Activated gamma-delta T cell treated with Interleukin-2 at 50 U/mL for 16 hours (primary cell): ENCODE data around the gene ANKMY1.
A peak's percentile ranks its signal among the peaks of the same experiment; 100 is the strongest.

Source experiments
- DNase-seq: peaks from one replicate; pipeline ENCODE4 v3.0.0-alpha.2; 2020

The ANKMY1 gene

DNA sequence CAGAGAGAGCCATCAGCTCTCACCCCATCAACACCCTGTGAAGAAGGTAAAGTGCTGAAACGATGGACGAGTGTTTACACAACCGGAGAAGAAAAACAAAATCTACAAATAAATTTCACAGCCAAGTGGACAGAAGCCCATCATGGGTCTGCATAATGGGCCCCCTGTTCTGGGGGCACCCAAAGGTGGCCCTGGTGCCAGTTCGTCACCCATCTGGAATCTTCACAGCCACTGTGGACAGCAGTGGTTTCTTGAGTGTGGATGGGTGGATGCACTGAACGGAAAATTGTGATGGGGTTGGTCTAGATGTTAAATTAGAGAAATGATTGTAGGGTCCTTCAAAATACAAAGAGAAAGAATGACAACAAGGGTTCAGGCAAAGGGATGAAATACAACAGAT lies 38.8 kb downstream of the ANKMY1 start:
- no peak for DNase-seq

DNA sequence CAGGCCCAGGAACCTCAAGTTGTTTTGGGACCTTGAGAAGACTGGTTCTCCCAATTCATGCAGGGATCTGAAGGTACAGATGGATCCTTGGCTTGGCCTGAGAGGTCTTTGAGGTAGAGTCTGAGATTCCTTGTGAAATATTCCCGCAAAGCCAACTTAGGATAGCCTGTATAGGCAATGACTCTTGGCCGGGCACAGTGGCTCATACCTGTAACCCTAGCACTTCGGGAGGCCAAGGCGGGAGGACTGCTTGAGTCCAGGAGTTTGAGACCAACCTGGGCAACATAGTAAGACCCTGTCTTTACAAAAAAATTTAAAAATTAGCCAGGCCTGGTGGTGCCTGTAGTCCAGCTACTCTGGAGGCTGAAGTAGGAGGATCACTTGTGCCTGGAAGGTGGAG lies 40.4 kb downstream of the ANKMY1 start:
- no peak for DNase-seq

DNA sequence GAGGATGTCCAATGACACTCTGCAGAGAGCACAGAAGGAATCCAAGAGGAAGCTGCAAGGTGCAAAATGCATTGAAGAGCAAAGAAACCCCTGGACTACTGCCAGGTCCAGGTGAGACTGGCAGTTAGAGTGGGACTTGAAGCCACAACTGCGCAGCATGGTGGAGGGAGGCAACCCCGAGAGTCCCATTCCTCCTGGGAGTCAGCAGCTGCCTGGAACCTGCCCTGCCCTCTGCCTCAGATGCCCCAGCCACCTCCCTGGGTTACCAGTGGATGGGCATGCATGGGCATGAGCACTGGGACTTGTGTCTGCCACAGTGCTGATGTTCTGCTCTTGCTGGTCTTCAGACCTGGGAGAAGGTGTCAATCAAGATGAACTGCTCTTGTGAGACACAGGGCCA lies 43.2 kb downstream of the ANKMY1 start:
- no peak for DNase-seq

DNA sequence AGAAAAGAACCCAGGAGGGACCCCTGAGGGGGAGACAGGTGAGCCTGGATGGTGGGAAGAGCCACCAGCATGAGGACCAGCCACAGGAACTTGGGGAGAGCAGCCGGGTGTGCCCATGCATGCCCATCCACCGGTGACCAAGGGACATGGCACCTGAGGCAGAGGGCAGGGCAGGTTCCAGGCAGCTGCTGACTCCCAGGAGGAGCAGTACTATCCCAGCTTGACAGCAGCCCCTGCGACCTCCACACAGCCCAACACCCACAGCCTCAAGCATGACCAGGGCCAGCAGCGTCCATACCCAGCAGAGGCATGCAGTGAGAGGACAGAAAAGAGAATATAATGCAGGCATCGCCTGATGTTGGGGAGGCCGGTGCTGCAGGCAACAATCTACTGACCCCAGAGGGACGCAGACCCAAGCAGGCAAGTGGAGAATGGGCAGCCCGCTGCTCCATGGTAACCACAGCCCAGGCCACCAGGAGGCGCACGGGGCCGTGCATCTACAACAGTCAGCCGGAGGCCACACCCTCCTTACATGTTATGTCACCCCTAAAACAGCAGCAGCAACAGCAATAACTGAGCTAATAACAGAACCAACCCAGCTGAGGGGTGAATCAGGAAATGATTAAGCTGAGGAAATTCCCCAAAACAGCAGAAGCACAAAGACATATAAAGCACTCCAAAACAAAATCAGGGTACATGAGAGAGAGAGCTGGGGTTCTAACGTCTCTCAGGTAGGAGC lies 44.1 kb downstream of the ANKMY1 start:
- peak; percentile 82 for DNase-seq

DNA sequence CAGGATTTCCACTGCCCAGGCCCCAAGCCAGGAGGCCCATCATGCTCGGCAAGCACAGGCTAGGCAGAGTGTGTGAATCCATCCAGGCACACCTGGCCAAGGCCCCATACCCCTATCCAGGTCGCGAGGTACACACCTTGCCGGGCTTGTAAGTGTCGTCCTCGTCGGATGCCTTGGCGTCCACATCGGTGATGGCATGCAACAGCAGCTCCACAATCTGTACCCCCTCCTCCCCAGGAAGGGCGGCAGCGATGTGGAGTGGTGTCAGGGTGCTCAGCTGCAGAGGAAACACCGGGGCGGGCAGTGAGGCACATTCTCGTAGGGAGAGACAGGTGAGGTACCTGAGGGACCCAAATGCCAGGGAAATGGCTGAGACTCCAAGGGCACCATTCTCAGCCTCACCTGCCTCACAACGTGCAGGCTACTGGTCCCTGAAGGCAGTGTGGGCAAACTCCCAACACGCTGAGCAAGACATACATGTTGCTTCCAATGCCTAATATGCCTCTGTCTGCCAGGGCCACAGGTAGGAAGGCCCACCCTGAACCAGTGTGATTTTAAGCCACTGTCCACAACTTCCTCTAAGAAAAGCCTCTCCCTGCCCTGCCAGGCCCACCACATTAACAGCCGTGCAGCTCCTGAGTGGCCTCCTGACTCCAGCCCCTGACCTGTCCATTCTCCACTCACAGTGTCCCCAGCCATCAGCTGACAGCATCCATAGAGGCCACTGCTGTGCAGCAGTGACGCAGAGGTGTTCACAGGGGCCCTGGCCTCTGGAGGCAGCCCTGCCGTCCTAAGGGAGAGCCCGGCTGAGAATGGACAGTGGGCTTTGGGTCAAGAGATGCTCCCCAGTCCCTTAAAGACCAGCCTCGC lies 44.9 kb downstream of the ANKMY1 start:
- DNase-seq: no peak

DNA sequence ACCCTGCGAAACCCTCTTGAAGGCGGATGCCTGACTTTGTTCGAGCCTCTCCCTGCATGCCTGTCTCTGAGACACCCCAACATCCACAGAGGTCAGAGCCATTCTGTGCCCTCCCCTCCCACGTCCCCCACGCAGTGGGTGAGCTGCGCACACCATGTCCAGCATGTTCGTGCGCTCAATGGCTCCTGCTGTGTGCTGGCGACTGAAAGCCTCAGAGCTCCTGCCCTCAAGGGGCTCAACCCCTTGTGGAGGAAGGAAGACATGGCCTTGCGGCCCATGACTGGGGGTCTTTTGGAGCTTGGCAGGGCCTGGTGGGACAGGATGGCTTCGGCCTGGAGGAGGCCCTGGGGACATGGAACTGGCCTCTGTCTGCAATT lies 45.7 kb downstream of the ANKMY1 start:
- no peak for DNase-seq

DNA sequence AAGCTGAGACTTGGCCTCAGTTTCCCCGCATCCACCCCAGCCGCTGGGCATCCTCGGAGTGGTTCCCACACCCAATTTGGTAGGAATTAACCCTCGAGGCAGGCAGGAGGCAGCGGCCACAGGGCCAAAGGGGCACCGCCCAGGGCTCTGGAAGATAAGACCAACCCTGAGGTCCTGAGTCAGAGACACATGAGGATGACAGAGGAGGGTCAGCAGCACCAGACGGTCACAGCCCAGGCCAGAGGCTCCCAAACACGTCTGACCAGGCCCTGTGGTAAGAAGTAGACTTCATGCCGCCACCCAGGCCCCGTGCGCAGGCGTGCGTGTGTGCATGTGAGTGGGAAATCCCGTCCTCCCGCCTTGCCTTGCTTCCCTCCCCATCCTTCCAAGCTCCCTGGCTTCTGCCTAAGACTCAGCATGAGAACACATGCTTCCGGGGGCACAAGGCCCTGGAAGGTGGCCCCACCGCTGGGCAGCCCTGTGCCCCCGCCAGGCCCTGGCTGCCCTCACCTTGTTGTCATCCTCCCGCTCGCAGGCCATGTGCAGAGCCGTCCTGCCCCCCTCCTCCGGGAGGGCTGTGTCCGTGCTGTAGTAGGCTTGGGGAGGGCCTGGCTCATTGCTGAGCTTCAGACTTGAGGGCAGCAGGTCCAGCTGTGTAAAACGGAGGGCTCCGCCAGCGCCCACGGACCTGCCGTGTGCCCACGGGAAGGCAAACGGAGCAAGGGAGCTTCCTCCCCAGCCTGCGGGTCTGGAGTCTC lies 46.3 kb downstream of the ANKMY1 start:
- DNase-seq: no peak

DNA sequence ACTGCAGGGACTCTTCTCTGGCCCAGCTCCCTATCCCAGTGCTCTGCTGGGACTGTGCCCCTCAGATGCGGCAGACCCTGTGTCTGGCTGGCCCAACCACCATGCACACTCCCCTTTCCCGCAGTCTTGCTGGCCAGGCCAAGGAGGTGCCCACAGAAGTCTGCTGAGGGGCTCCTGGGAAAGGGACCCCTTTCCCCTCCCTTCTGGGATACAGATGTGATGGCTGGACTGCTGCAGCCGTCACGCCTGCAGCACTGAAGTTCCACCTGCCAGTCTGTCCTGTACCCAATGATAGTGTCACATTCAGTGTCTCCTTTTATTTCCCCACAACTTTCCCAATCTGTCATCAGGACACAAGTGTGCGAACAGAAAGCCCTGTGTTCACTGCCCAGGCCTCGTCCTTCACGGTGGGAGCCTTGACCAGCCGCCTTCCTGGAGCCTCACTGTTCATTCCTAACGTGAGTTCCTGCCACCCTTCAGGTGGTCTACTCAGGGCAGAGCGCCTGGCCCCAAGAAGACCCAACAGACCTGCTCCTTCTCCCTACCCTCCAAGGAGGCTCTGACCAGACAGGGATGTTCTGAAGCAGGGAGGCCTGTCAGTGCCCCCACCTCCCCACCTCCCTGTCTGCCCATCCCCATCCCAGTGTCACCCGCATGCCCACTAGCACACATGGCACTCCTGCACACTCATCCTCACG lies 47.1 kb downstream of the ANKMY1 start:
- no peak for DNase-seq

DNA sequence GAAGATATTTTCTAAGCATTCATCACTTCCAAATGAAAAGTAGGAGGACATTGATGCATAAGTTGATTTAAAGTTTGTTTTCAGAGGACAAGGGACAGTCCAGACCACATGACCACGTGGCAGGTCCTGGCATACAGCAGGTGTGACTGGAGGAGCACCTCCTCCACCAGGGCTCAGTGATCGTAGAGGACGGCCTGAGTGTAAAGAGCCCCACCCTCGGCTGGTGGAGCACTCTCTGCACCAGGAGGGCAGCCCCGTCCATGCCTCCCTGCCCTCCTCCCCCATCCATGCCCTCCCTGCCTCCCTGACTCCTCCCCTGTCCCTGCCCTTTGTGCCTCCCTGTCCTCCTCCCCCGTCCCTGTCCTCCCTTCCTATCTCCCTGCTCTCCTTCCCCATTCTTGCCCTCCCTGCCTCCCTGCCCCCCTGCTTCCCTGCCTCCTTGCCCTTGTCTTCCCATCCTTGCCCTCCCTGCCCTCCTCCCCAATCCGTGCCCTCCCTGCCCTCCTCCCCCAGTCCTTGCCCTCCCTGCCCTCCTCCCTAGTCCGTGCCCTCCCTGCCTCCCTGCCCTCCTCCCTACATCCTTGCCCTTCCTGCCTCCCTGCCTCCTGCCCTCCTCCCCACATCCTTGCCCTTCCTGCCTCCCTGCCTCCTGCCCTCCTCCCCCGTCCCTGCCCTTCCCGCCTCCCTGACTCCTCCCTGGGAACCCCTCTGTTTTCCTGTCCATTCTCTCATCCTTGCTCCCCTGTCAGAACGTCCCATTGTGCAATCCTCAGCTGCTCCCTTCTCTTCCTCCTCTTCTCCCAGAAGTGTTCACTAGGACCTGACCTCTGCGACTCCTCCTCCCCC lies 47.9 kb downstream of the ANKMY1 start:
- no peak for DNase-seq

DNA sequence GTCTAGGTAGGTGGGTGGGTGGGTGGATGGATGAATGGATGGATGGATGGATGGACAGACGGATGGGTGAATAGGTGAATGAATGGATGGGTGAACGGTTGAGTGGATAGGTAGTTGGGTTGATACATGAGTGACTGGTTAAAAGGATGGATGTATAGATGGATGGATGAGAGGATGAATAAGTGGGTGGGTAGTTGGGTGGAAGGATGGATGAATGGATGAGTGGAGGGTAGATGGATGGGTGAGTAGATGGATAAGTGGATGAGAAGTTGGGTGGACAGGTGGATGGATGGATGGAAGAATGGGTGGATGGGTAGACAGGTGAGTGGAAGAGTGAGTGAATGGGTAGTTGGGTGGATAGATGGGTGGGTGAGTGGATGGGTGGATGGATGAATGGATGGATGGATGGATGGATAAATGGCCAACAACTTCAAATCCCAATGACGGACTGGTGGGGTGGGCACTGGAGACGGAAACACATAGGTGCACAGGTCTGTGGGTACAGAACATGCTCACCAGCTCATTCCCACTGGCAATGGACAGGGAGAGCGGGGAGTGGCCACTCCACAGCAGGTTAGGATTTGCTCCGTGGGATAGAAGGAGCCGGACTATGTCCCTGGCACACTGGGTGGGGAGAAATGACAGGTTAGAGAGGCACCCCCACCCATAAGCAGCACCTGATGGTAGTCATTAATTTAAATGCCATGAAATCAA lies 48.8 kb downstream of the ANKMY1 start:
- DNase-seq: no peak

DNA sequence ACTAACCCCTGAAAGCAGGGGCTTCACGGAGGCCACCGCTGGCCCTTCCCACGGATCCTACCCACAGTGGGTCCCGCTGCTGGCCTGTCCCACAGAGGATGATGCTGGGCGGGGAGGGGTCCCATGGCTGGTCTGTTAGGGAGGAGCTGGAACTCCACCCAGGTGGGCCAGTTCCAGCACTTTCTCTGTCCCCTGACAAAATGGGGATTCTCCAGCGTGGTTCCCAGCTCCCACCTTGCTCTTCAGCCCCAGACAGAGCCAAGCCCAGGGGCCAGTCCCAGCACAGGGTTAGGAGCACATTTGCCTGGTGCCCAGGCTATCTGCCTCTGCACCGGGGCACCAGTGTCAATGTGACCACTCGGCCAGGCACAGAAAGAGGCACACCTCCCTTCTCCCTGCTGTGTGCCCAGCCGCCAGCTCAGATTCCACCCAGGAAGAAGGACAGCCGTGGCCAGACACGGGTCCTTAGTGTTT lies 50.0 kb downstream of the ANKMY1 start:
- no peak for DNase-seq

DNA sequence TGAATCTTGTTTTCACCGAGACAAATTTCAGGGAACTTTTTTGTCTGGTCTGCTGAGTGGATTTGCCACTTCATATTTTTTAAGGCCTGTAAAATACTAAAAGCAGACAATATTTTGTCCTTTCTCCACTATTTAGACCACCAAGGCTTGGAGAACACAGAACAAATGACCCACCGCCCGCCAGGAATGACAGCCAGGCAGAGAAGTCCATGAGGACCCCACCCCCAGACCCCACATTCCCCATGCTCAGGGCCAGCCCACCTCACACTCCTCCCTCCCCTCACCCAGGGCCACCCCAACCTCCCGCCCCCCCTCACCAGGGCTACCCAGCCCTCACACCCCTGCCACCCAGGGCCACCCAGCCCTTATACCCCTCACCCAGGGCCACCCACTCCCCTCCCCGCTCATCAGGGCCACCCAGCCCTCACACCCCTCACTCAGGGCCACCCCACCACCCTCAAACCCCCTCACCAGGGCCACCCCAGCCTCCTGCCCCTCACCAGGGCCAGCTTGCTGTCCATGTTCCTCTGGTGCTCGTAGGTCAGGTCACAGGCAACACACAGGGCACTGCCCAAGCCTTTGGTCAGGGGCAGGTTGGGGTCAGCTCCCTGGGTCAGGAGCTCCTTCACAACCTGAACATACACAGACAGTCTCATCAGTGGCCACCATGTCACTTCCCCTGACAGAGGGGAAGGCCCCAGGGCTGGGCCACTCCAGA lies 50.6 kb downstream of the ANKMY1 start:
- no peak for DNase-seq

DNA sequence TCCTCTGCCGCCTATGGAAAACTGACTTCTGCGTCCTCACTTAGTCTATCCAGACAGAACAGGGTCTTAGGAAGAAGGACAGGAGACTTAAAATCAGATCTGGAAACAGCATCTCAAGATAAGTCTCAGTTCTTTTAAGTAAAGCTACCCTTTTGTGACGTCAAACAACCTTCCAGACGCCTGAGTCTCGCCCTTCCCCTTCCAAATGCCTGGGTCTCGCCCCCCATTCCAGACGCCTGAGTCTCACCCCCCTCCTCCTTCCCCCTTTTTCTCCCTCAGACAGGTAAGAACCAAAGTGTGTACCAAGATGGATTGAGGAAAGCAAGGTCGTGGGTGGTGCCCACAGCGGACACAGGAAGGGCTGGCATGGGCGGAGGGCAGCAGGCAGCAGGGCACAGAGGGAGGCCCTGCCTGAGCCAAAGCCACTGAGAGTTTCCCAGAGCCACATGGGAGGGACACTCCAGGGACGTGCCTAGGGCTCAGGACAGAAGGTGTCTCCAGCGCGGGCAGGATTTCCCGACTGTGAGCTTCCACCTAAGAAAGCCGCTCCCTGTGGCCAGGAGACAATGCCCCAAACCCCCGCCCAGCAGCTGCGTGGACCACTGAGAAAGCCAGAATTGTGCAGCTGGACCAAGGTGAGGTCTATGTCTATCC lies 51.3 kb downstream of the ANKMY1 start:
- no peak for DNase-seq

DNA sequence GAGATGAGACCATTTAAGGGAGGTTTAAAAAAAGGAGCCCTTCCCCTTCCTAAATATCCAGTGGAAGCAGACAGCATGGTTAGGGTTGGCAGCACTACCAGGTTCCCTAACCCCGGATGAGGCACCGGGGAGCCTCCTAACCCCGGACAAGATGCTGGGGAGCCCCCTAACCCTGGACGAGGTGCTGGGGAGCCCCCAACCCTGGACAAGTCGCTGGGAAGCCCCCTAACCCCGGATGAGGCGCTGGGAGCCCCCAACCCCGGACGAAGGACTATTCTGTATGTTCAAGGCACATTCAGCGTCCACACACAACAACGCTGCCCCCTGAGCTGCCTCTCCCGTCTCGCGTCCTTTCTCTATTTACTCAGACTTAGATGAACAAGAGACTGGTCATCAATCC lies 51.9 kb downstream of the ANKMY1 start:
- DNase-seq: no peak

DNA sequence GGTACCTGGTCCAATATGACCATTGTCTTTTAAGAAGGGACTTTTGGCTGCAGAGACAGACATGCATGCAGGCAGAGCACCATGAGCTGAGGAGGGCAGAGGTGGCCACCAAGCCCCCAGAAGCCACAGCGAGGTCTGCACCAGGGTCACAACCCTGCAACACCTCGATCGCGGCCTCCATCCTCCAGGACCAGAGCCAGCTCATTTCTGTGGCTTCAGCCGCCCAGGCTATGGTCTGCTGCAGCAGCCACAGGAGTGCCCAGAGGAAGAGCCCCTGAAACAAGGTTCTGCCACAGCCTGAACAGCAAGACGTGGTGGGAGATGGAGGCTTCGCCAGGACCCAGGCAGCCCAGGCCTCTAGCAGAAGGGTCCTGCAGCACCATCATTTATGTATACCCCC lies 53.9 kb downstream of the ANKMY1 start:
- DNase-seq: no peak

DNA sequence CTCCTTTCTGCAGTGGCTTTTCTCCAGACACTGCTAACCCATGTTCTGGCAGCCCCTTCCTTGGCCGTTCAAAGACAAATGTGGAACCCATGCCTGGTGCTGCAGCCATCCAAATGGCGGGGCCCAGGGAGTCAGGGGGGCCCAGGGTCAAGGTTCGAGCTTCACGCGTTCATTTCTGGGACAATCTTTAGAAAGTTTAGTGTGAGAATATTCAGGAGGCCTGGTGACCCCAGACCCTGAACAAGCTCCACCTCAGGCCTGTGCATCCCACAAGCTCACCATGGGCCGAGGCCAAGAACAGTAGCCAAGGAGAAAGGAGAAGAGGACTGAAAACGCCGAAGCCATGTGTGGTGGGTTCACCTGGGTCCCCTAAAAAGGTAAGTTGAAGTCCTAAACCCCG lies 54.4 kb downstream of the ANKMY1 start:
- DNase-seq: no peak

DNA sequence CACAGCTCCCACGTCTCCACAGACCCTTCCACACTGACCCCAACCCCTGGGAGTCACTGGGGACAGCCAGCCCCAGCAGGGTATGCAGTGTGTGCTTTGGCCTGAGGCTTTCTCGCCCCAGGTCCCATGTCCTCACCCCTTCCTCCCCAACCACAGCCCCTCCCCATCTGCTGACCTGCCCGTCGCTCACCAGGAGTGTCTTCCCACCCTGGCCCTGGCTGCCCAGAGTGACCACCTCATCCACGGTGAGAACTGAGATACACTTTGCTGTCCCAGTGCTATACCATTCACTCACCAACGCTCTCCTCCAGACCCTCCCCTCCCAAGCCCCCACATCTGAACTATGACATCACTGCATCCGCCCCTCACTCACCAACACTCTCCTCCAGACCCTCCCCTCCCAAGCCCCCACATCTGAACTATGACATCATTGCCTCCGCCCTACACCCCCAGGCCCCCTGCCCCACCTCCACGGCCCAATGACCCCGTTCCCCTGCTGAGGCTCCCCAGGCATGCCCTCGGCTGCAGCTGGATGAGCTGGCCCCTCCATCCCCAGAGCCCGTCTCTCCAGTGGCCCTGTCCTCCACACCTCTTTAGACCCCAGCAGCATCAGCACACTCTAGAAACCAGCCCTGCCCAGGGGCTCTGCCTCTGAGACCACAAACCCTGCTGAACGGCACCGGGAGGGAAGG lies 55.2 kb downstream of the ANKMY1 start:
- DNase-seq: no peak

DNA sequence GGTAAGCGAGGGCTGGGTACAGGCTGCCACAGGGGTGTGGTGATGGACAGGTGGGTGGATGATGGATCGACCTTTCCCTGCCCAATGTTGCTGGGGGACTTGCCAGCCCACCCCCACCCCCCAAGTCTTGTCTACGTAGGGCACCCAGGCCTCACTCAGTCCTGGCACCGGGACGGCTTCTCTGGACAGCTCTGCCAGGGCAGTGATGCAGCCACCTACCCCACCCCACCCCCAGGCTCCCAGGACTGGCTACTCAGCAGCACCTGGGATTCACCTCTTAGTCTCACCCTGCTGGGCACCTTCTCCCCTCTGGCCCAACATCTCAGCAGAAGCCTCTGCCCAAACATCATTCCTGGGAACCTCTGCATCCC lies 55.7 kb downstream of the ANKMY1 start:
- DNase-seq: no peak

DNA sequence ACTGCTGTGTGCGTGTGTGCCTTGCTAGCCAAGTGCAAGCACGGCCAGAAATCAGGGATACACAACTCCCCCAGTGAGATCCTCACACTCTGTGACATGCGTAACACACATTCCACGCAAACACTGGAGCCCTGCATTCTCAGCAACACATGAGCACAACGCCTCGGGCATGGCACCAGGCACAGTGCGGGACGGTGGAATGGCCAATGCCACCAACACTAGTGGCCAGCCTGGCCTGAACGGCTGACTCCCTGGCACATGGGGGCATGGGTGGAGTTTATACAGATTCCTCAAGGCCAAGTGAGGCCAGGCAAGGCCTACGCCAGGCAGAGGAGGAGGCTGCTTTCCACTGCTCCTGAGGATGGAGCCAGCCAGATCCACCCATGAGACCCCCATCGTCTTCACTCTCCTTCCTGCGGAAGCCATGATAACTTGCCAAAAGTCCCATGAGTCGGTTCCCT lies 56.2 kb downstream of the ANKMY1 start:
- no peak for DNase-seq
